GM18520 (cell line): Measurements from ENCODE around the gene SLC25A18.

Experiments used
- ATAC-seq: cut with Tn5 transposase; IDR thresholded peaks from one replicate; pipeline ENCODE4 v1.9.1; 2021; ENCODE audit not compliant: unreplicated experiment

SLC25A18 gene

DNA sequence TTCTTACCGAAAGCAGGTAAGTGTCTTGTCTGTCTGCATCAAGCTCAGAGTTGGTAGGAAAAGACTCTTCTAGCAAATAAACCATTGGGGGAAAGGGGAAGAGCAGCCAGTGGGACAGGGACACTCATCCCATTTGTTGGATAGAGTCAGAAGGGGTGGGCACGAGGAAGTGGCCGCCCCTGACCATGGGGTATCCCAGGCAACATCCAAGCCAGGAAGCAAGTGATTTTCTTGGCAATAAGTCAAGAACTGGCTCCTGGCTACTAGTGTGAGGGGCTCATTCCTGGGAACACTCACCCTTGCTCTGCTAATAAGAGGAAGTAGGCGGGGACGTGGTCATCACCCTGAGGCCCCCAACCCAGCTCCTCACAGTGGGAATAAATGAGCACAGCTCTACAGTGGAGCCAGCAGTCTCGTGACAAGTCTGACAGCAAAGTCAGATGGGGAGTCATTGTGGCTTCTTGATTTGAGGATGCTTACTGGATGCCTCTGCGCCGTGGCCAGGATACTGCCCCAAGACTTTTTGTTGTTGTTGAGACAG lies 6.7 kb downstream of the SLC25A18 start:
- ATAC-seq = no peak

DNA sequence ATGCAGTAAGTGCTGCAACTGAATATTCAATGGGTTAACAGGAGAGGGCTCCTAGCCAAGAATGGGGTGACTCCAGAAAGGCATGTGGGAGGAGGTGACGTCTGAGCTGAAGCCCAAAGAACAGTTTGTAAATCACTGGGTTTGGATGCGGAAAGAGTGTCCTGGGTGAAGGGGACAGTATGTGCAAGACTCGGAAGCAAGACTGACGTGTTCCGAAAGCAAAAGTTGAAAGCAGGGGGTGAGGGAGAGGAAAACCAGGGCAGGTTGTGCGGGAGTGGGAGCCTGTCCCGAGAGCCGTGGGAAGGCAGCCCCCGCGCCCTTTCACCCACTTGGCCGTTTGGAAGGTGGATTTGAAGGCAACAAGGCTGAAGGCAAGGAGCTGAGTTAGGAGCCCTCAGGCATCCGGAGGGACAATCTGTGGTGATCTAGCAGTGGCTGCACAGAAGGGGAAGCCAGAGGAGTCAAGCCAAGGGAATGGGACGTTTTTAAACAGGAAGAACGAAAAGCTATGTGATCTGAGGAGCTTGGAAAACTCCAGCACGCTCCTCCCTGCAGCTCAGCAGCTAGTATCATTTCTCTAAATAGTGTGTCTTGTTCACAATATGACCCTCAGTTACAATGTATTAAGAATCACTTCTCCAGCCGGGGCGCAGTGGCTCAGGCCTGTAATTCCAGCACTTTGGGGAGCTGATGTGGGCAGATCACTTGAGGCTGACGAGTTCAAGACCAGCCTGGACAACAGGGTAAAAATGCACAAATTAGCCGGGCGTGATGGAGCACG lies 7.7 kb downstream of the SLC25A18 start:
- no peak for ATAC-seq

DNA sequence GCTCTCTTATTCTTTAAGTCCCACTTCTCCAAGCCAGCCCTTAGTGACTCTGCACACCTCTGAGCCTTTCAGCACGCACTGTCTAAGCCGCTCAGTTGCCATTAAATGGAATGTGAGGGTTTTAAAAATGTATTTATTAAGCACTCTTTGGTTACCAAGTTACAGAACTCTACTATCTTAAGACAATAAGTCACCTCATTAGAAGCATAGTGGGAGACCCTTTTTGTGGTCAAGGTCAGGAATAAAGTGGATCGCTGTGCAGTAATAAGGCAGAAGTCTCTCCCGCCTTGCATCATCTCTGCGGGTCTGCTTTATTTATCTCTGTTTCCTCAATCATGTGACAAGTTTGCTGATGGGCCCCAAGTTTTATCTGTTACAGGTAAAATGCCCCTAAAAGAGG lies 11.9 kb downstream of the SLC25A18 start:
- no peak for ATAC-seq

DNA sequence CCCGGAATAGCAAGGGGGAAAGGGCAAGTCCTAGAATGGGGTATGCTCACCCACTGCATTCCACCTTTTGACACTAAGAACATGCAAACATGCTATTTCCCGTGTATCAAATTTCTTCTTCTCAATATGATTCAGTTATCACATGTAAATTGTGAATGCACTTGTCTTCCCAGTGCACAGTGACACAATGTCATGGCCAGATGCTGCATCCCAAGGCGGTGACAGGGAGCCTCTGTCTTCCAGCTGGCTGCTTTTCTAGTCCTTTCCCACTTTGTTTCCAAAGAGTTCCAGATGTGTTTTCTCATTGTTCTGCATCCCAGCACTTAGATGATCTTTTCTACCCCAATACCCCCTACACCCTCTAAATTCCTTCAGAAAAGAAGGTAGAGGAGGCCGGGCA lies 12.4 kb downstream of the SLC25A18 start:
- no peak for ATAC-seq

DNA sequence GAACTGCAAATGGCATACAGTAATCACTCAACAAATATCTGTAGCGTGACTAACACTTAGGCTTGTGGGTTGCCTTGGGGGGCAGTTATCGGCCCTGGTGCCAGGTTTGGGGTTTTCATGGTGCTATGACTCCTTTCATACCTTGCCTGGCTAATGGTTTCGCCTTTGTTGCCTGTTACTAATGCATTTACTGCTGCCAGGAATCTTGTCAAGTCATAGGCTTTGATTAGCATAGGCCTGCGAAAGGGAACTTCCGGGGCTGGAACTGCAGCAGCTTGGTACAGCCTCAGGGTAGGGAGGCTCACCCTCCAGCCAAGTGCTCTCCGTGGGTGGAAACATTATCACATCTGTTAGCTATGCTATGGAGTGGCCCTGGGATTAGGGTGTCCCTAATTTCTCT lies 13.2 kb downstream of the SLC25A18 start:
- ATAC-seq = peak; percentile 48

DNA sequence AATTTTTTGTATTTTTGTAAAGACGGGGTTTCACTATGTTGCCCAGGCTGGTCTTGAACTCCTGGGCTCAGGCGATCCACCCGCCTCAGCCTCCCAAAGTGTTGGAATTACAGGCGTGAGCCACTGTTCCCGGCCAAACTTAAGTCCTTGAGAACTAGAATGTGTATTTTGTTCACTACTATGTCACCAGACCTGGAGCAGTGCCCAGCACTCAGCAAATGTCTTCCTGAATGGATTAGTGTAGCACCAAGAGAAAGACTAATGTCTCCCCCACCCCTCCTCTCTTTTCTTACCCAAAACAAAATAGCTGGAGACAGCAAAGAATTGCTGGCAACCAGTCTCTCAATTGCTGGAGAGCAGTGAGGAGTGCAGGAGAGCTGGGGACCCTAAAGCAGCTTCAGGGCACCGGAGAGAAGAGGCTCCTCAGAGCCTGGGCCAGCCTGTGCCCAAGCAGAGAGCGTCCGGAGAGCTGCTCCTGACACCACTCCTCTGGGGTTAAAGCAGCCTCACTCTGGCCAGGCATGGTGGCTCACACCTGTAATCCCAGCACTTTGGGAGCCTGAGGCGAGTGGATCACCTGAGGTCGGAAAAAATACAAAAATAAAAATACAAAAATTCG lies 14.9 kb downstream of the SLC25A18 start:
- no peak for ATAC-seq

DNA sequence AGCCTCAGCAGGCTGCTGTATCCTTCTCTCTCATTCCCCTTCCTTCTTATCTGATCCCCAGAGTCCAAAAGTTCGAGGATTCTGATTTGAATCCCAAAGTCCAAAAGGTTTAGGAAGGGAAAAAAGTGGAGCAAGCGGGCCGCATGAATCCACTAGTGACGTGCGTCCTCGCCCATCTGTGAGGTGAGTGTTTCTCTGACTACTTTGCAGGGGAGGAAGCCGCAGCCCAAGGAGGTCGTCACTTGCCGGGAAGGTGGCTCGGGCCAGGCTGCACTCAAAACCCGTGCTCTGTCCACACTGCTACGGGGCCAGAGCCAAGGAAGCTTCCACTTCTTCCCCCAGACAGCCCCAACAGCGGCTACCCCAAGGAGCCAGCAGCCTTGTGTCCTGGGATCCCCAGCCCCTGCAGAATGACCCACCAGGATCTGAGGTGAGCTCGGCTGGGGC lies 16.3 kb downstream of the SLC25A18 start:
- ATAC-seq = no peak

DNA sequence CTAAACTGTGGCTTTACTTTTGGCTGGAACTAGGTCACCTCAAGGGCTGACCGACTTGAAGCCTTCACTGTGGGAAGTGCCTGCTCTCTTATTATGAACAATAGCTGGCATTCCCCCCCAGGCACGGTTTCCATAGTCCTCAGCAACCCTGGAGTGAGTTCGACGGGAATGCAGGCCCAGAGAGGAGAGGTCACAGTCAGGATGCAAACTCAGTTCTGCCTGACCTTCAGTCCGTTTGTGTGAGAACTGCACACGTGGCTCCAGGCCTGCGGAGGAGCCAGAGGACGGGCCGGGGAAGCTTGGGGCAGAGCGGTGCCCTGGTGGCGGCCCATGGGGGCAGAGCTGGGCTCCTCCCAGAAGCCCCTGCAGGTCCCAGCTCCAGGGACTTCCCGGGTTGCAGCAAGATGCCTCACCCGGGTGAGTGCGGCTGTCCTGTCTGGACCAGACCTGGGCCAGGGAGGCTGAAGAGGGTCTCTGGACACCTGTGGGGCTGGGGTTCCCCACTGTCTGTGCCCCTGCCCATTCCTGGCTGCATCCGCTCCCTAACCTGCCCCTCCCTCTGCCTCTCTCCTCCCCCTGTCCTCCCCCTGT lies 17.2 kb downstream of the SLC25A18 start:
- no peak for ATAC-seq

DNA sequence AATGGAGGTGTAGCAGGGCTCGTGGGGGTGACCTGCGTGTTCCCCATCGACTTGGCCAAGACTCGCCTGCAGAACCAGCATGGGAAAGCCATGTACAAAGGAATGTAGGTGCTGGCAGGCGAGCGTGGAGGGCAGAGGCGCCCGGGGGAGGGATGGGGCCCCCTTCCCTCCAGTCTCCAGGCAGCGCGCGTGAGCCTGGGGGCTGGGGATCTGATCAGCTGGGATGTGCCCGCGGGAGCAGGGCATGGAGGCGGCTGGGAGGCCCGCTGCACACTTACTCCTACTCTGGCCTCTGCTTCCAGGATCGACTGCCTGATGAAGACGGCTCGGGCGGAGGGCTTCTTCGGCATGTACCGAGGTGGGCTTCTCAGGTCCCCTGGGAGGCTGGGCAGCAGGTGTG lies 17.8 kb downstream of the SLC25A18 start:
- ATAC-seq = no peak

DNA sequence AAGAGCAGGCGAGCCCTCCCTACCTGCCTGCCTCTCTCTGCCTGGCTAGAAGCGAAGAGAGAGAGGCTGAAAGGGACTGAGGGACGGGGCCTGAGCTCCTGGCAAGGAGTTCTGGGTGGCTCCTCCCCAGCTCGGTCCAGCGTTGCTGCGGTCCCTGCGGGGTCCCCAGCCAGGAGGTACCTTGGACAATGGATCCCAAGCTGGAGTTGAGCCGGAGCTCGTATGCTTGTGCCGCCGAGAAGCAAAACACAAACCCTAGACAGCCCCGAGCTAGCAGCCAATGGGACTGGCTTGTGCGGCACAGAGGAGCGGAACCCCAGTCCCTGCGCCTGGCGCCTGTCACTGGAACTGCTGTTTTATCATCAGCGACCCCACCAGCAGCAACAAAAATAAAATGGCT lies 18.3 kb downstream of the SLC25A18 start:
- ATAC-seq = no peak

DNA sequence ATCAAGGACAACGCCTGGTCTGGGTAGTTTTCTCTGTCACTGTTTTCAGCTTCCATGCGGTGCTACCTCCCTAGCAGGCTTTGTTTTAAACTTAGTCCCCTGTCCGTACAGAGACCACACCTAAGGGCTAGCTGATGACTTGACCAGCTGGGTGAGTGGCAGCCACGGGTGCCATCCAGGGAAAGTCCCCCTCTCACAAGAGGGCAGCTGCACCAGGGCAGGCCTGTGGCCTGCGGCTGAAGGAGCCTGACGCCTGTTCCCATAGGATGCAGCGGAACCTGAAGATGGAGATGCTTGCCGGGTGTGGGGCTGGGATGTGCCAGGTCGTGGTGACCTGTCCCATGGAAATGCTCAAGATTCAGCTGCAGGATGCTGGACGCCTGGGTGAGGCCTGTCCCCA lies 19.9 kb downstream of the SLC25A18 start:
- no peak for ATAC-seq

DNA sequence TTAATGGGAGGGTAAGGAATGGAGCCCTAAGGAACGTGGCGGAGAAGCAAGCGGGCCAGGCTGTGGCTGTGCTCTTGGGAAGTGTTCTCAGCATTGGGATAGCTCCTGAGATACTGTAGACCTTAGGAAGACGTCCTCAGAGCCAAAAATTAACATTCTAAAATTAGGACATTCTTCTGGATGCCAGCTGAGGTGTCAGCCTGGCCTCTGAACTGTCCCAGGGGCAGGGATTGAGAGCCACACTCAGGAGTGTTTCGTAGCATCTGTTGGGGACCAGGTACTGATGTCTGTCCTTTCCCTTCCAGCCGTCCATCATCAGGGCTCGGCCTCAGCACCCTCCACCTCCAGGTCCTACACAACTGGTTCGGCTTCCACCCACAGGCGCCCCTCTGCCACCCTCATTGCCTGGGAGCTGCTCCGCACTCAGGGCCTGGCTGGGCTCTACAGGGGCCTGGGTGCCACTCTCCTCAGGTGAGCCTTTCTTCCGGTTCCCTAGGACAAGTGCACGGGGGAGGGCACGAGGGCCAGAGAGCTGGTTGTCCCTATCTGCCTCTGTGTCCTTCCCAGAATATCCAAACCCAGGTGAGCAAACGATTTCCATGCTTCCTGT lies 23.6 kb downstream of the SLC25A18 start:
- ATAC-seq = no peak

DNA sequence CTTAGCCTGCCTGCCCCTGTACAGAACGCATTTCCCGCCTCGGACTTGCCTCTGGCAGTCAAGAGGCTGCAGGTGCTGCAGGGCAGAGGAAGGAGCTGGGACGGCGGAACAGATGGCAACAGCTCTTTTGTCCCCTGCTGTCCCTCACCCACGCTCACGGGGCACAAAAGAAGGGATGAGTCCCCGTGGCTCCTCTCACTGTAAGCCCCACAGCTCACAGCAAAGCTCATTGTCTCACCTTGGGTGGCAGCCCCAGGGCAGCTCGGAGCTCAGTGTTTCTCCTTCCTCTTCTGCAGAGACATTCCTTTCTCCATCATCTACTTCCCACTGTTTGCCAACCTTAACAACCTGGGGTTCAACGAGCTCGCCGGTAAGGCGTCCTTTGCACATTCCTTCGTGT lies 24.3 kb downstream of the SLC25A18 start:
- ATAC-seq = no peak

DNA sequence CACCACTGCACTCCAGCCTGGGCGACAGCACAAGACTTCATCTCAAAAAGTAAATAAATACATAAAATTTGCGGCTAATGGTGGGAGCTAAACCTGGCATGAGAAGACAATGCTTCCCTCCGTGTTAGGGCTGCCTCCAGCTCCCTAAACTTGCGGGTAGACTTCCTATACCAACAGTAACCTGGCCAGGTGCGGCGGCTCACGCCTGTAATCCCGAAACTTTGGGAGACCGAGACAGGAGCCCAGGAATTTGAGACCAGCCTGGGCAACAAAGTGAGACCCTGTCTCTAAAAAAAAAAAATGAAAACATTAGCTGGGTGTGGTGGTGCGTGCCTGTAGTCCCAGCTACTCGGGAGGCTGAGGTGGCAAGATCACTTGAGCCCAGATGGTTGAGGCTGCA lies 25.3 kb downstream of the SLC25A18 start:
- ATAC-seq = no peak

DNA sequence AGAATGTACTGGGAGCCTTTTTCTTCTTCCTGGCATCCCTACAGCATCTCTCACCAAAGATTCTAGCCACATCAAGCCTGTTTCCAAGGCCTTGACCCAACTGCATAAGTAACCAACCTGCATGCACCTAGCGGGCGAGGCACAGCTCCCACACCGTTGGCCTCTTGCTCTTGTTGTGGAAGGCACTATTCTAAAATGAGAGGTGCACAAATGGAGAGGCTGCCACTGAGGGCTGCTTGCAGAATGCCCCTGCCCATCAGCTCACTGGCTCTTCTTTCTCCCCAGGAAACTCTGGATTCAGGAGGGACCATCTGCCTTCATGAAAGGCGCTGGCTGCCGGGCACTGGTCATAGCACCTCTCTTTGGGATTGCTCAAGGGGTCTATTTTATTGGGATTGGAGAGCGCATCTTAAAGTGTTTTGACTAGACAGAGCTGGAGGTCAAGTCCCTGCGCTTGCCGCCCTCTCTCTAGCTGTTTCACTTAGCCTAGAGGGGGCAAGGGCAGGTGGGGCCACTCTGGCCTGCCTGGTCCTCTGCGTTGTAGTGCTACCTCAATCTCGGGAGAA lies 26.6 kb downstream of the SLC25A18 start:
- no peak for ATAC-seq

DNA sequence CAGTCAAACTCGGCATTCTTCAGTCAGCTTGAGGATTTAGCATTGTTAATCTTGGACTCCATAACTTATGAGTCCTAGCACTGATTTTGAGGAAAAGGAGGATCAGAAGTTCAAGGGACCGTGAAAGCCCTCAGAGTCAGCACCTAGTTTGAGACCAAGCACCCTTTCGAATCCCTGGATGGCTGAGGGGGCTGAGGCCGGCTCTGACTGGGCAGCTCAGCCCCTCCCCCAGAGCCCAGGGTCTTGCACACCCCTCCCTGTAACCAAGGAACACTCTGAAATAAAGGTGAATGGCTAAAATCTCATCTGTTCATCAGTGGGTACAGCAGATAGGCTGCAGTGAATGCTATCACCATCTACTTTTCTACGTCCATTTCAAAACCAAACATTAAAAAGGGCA lies 27.3 kb downstream of the SLC25A18 start:
- no peak for ATAC-seq

DNA sequence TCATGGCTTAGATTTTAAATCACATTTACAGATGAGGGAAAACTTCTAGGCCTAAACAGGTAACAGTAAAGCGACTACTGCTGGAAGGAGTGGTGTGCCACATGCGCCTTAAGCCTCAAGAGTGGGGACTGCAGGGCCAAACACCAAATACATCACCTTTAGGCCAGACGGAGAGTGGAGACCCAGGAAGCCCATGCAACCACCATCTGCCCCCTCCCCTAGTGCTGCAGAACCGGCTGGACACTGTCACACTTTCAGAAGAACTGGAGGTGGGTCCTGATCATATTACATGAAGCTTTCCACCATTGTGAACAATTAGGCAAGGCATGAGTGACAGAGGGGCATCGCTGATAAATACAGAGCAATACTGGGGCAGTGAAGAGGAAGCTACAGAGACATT lies 28.9 kb downstream of the SLC25A18 start:
- no peak for ATAC-seq

DNA sequence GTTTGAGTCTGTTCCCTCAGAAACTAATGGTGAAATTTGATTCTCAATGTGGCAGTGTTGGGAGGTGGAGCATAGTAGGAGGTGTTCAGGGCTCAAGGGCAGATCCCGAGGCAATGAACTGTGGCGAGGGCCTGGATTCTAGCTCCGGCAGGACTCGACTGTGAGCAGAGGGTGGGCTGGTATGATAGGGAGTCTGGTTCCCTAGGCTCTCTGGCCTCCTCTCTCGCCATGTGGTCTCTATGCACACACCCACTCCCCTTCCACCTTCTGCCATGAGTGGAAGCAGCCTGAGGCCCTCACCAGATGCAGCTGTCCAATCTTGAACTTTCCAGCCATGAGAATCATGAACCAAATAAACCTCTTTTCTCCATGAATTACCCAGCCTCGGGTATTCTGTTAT lies 32.9 kb downstream of the SLC25A18 start:
- ATAC-seq = no peak

DNA sequence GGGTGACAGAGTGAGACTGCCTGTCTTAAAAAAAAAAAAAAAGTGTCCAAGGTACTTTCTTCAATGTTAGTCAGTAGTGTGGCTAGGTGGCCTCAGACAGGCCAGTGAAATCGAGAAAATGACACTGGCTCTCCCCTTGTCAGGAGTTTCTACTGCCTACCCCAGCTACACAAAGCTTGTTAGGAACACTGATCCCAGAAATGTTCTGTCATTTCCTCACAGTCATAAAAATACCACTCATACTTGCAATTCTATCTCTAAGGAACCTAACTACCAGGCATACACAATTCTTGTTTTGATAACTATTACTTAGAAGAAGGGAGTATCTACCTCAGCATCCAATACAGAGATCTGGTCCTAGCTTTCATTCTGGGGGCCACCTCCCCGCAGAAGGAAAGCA lies 33.9 kb downstream of the SLC25A18 start:
- ATAC-seq = no peak

DNA sequence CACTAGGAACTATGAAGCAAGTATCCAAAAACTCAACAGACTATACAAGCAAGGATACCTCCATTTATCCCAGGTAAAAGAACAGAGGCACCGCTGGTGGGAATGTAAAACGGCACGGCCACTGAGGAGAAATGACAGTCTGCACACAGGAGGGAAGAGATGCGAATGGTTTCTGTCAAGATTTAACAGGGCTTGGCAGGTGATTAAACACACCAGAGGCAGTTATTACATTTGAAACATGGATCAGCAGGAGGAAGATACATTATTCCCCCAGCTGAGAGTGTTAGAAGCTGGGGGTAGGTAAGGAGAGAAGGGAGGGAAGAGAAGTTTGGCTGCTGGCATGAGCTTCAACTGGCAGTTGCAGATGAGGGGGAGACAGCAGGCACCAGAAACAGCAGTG lies 35.0 kb downstream of the SLC25A18 start:
- no peak for ATAC-seq

DNA sequence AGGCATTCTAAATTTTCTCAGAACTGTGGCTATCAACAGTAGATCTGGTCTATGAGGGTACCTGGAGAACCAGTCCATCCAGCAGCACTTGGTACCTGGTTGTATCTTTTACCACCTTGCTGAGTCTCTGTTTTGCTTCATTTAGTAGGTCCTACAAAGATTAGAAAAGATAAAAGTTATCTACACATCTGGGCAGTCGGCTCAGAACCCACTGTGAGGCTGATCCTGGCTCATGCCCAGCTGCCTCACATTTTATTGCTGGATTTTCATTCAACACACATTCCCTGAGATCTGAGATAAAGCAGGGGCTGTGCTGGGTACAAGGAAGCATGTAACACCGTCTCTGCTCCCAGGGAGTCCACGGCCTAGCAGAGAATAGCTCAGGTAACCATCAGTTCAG lies 37.7 kb downstream of the SLC25A18 start:
- ATAC-seq = no peak
